ENCODE data around the gene DPP6.

DPP6 gene

DNA sequence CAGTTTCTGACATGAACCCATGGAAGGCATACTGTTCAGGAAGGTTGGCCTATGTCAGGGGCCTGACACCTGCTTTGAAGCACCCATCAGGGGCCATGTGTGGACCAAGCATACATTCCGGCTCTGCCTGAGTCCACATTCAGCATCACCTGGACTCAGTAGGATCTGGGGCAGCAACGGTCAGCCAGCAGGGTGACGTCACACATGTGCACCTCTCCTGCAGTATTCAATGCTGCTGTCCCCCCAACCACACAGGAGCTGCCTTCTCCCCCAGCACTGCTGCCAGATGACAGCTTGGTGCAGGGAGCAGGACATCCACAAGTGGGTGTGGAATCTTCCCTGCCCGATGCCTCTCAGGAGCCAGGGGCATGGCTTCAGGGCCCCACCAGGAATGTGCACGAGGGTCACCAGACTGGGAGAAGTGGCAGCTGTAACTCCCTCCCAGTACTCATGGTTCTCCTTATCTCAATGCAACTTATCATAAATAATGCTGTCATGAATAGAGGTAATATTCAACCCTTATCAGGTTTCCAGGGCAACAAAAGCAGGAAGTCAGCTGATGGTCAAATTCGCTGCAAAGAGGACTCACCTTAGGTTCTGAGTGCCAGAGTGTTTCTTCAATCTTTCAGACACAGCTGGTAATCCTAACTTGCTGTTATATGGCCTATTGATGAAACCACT, 657.8 kb downstream of the DPP6 start:
- TF ChIP-seq CTCF (conservative IDR thresholded peaks at IDR 0.05; ENCODE audit: control insufficient read depth, insufficient read depth, low read depth, low read length) = no peak
- no peak overlapping the region for H3K4me3 ChIP-seq (ENCODE audit: control insufficient read depth, low read depth, low read length)
- DNase-seq (ENCODE audit: low read depth) = no peak

DNA sequence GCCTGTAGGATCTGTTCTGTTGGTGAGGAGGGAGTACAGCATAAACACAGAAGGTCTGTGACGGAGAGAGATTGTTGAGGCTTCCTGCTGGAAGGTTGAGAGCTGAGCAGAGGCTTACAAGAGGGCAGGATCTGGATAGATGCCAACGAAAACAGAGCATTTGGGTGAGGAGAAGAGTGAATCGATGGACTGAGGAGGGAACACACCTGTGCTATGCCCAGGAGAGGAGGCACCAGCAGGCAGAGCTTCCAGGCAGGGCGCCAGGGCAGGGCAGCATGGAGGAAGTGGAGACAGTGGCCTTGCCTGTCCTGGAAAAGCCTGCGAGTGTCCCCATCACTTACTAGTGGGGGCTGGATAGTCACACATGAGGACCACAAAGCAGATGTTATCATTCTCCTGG, 667.8 kb downstream of the DPP6 start:
- no peak for TF ChIP-seq CTCF (conservative IDR thresholded peaks at IDR 0.05; ENCODE audit: control insufficient read depth, insufficient read depth, low read depth, low read length)
- H3K4me3 ChIP-seq (ENCODE audit: control insufficient read depth, low read depth, low read length) = no peak overlapping the region
- no peak for DNase-seq (ENCODE audit: low read depth)

GRCh38 chr7:154721086-154721485, 668.9 kb downstream of the DPP6 start:
- TF ChIP-seq CTCF (conservative IDR thresholded peaks at IDR 0.05; ENCODE audit: control insufficient read depth, insufficient read depth, low read depth, low read length) = no peak
- no peak for DNase-seq (ENCODE audit: low read depth)
- no peak overlapping the region for H3K4me3 ChIP-seq (ENCODE audit: control insufficient read depth, low read depth, low read length)

DNA sequence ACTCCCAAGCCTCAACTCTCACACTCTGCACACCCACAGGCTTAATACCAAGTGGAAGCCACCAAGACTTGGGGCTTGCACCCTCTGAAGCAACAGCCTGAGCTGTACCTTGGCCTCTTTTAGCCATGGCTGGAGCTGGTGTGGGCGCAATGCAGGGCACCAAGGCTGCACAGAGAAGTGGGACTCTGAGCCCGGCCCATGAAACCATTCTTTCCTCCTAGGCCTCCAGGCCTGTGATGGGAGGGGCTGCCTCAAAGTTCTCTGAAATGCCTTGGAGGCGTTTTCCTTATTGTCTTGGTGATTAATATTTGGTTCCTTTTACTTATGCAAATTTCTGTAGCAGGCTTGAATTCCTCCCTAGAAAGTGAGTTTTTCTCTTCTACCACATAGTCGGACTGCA, 674.2 kb downstream of the DPP6 start:
- no peak for TF ChIP-seq CTCF (conservative IDR thresholded peaks at IDR 0.05; ENCODE audit: control insufficient read depth, insufficient read depth, low read depth, low read length)
- no peak overlapping the region for H3K4me3 ChIP-seq (ENCODE audit: control insufficient read depth, low read depth, low read length)
- no peak for DNase-seq (ENCODE audit: low read depth)

GRCh38 chr7:154729056-154729455, 676.9 kb downstream of the DPP6 start:
- no peak overlapping the region for H3K4me3 ChIP-seq (ENCODE audit: control insufficient read depth, low read depth, low read length)
- TF ChIP-seq CTCF (conservative IDR thresholded peaks at IDR 0.05; ENCODE audit: control insufficient read depth, insufficient read depth, low read depth, low read length) = no peak

GRCh38 chr7:154735766-154736165, 683.6 kb downstream of the DPP6 start:
- DNase-seq (ENCODE audit: low read depth) = no peak
- no peak for TF ChIP-seq CTCF (conservative IDR thresholded peaks at IDR 0.05; ENCODE audit: control insufficient read depth, insufficient read depth, low read depth, low read length)
- no peak overlapping the region for H3K4me3 ChIP-seq (ENCODE audit: control insufficient read depth, low read depth, low read length)

More at GRCh38 chr7:154729056-154729455, 676.9 kb downstream of the DPP6 start:
- DNase-seq (ENCODE audit: low read depth) = no peak

- DNase-seq (ENCODE audit: low read depth) = no peak
- TF ChIP-seq CTCF (conservative IDR thresholded peaks at IDR 0.05; ENCODE audit: control insufficient read depth, insufficient read depth, low read depth, low read length) = no peak
- H3K4me3 ChIP-seq (ENCODE audit: control insufficient read depth, low read depth, low read length) = no peak overlapping the region
These were observed 684.2 kb downstream of the DPP6 start for GRCh38 chr7:154736389-154736788.

Data from fibroblast of mammary gland (primary cell).